GM11168 (cell line): Measurements from ENCODE around the gene BANP.
"Not testable (repeated sequence)": the region's sequence is repeated elsewhere in the genome, so short reads cannot be mapped to it uniquely, and the experiment has no call there.

Experiments
- in situ Hi-C: fragments of 300-500 bp; cut with MboI; formaldehyde crosslinking; loops from one replicate; pipeline ENCODE4 v1.12.0; 2022; ENCODE audit warnings: low sequenced_read_pairs; ENCODE audit not compliant: unreplicated experiment

The BANP gene

GRCh38 chr16:87950765-87951551 is at the start of gene BANP:
Gene BANP, plus strand, starts transcription at chr16:87951434. Its CDS starts 23,682 bp downstream, at chr16:87975116.
- in situ Hi-C loops, result no loop called here

- in situ Hi-C loops, result not testable (repeated sequence)
Measured at GRCh38 chr16:87904963-87905362, 46.3 kb upstream of the BANP start.

DNA sequence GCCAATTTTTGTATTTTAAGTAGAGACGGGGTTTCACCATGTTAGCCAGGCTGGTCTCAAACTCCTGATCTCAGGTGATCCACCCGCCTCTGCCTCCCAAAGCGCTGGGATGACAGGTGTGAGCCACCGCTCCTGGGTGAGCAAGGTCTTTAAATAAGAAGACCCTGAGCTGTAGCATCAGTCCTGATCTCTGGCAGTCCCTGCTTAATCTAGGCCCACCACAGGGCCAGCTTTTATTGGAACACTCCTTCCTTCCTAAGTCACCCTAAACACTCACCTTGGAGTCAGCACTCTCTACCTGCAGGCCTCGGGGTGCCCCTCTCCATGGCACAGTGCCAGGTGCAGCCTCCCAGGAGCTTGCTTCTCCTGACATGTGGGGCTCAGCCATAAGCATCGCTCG is 45.7 kb upstream of the BANP start:
- in situ Hi-C loops, result not testable (repeated sequence)

DNA sequence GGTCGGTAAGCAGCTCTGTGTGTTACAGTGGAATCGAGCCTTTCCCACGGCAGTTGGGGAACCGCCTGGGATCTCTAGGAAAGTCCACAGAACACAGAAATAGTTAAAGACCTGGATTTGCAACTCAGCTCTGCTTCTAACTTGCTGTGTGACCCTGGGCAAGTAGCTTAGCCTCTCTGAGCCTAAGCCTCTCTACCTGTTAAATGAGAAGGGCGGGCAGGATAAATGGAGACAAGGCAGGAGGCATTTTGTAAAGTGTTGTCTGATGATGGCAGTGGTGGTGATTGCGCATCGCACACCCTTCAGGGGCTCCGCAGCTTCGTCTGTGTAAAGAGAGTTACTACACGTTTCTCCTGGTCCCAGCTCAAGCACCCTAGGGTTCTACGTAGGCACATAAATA is 43.1 kb upstream of the BANP start:
- in situ Hi-C loops, result not testable (repeated sequence)

- in situ Hi-C loops, result not testable (repeated sequence)
Measured at GRCh38 chr16:87909203-87909935, 41.9 kb upstream of the BANP start.

DNA sequence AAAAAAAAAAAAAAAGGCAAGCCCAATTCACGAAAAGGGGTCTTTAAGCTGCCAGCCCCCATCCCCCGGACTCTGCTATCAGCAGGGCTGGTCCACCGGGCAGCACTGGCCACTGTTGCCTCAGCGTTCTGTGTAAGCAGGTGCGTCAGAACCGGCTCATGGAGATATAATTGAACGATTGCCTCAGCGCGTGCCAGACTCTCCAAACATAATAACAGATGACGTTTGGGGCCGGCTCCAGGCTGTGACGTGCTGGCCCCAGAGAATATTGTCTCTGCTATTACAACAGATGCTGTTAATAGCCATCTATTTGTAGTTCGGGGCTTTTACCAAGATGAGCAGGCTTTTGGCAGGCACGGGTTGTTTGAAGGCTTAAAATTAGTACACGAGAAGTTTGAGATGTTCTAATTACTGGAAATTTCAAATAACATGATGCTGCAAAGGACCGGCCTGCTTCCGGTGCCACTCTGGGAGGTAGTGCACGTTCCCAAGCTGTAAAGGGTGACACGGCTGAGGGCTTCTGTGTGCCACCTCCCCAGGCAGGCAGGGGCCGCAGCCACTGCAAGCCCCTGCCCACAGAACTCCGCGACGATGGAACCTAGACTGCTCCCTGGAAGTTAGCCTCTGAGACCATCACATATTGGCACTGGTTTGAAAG is 40.0 kb upstream of the BANP start:
- in situ Hi-C loops, result not testable (repeated sequence)

DNA sequence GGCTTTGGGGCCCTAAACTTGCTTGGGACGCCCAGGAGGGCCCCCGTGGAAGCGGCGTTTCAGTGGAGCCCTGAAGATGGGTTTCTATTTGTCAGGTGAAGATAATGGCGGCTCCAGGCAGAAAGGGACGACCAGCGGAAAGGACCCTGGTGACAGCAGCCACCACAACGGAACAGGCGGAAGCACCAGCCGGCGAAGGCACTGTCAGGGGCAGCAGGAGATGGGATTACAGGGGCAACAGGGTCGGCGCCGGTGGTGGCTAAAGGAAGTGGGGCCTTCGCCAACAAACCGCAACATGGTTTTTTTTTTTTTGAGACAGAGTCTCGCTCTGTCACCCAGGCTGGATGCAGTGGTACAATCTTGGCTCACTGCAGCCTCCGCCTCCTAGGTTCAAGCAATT is 38.5 kb upstream of the BANP start:
- in situ Hi-C loops, result not testable (repeated sequence)

DNA sequence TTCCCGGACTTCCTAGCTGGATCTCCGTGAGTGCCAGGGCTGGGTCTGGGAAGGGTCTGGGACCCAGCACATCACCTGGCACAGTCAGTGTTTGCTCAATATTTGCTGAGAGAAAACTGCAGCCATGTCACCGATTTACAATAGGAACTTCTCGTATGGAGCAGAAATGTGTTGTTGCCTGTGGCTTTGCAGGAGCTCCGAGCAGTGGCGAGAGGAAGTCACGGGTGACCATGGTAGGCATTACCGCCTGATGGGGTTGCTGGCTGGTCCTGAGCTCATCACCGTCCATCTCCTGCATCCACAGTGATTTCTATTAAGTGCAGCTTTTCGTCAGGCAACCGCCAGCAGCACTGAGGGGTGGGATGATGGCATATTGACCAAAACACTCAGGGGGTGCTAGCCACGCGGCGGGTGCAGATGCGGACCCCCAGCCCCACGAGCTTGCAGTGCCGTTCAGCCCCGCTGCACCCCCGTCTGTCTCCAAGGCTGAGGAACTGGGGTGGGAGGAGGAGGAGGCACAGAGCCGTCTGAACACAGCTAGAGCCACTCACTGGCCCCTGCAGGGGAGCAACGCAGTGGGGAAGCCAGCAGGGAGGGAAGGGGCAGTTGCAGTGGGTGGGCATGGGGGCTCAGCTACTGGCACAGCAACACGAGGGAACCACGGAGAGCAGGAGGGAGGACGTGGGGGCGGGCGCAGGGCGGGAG is 37.1 kb upstream of the BANP start:
- in situ Hi-C loops, result not testable (repeated sequence)

GRCh38 chr16:87914812-87915211 is 36.4 kb upstream of the BANP start:
- in situ Hi-C loops, result no loop called here

DNA sequence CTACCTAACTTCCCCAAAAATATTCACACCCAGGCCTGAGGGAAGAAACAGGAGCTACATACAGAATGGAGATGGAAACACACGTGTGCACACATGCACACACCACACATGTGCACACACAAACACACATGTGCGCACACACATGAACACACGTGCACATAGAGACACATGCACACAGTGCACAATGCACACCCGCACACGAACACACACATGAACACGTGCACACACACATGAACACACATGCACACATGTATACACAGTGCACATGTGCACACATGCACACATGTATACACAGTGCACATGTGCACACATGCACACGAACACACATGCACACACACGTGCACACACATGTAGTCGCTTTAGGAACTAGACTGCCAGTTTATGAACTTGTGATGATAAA is 33.7 kb upstream of the BANP start:
- in situ Hi-C loops, result no loop called here

DNA sequence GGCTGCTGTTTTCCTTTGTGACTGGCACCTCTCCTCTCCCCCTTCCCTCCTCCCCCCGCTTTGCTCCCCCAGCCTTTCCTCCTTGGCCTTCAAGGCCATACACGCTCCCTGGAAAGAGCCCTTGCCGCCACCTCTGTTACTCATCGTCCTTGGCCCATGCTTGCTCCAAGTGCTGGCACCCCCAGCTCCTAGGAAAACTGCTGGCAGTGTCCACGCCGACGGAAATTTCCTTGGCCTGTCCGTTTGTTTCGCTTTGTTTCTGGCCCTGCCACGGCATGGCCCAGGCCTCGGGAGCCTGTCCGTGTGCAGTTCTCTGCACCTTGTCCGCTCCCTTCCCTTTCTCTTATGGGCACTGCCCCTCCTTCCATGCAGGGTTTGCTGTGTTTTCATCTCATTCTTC is 32.9 kb upstream of the BANP start:
- in situ Hi-C loops, result no loop called here

DNA sequence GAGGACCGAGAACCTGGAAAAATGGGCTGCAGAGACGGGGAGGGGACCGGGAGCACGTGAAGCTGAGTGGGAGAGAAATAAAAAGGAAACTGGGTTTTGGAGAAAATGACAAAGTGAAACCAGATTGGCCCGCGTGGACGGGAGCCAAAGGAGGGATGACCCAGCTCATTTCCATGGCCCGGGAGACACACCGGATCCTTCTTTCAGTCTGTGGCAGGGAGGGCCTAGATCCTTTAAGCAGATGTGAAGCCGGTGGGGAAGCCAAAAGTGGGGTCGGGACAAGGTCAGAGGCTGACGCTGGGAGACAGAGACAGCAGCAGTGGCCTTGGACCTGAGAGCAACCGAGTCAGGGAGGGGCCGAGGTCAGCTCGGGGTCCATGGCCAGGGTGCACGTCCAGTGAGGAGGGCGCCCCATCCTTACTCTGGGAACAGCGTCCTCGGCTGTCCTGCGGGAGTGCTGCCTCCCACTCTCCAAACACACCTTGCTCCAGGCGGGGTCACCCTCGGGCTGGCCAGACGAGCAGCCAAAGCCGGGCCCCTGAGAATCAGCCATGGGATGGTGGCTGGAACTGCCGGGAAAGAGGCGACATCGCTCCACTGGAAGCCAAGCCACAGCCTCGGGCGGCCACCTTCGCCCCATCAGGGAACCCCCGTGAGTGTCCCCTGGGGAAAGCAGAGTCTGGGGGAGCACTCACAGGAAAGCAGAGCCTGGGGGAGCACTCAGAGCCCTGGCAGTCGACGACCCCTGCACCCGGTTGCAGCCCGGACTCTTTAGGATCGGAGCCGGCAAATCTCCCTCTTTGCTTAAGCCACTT is 32.2 kb upstream of the BANP start:
- in situ Hi-C loops, result no loop called here

DNA sequence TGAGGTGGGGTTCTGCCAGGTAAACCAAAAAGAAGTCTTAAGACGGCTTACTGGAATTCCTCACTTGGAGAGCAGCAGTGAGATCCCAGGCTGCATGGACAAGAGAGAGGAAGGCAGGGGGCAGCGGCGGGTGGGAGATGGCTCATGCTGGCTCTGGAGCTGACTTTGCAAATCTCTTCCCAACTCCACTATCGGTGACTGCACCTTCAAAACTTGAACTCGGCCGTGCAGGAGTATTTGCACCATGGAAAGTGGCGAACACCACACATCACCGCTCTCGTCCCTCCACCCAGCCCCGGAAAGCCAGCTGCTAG is 31.6 kb upstream of the BANP start:
- in situ Hi-C loops, result no loop called here

DNA sequence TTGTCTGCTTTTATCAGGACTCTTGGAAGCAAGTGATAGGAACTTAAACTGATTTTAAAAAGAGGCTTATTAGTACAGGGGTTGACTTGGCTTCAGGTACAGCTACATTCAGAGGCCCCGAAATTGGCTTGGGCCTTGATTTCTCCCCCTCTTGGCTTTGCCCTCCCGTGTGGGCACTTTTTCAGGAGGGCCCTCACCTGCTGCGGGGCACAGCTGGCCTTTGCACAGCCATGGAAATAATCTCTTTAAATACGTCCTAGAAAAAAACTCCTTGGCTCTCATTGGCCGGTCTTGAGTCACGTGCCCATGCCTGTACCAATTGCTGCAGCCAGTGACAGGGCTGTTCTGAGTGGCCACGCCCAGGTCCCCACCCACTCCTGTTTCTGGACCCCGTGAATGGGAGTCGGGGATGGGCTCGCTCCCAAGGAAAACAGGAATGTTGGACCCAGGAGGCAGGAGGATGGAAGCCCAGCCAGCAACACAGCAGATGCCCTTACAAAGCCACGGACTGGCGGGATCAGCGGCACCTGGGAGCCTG is 29.9 kb upstream of the BANP start:
- in situ Hi-C loops, result no loop called here

GRCh38 chr16:87922250-87922871 is 28.9 kb upstream of the BANP start:
- in situ Hi-C loops, result no loop called here

DNA sequence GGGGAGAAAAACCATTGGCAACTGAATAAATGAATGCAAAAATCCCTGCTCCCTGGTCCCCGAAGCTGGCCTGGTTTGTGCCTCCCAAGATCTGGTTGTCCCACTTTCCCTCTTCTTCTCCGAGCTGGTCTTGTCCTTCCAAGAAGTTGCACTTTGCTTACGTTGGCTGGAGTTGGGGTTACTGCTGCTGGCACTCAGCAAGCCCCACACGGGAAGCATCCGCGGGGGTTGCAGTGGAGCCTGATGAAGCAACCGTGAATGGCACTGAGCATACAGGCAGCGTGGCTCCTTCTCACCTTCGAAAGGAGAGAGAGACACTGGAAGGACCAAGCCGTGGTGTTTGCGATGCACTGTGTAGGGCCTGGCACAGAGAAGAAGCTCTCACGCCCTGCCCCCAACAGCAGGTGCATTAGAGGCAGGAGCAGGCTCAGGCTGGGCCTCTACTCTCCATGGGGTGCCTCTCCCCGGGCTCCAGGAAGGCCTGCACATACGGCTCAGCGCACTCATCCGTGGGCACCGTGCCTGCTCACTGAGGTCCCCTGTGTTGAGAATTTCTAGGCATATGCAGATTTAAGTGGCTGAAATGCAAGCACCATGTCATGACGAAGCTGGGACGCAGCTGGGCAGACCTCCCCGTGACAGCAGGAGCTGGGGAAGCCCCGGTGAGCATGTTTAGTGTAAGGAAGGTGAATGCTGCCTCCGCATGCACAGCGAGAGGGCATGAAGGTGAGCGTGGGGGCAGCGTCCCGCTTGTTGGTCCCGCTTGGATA is 27.0 kb upstream of the BANP start:
- in situ Hi-C loops, result no loop called here

- in situ Hi-C loops, result no loop called here
Measured at GRCh38 chr16:87924811-87925670, 26.2 kb upstream of the BANP start.
